DND-41 (cell line): Measurements from ENCODE around the gene TBL1XR1.

ENCODE experiments used
- EZH2 ChIP-seq: IDR thresholded peaks from 3 replicates; pipeline ENCODE4 v1.6.1; 2012; ENCODE audit warnings: borderline replicate concordance, low read depth, mild to moderate bottlenecking, moderate library complexity, low read length, inconsistent platforms; ENCODE audit not compliant: severe bottlenecking
- TF ChIP-seq, protein P1 (sequence below): IDR thresholded peaks from 2 replicates; pipeline ENCODE4 v1.5.1; 2012; ENCODE audit warnings: borderline replicate concordance, low read length, moderate library complexity, mild to moderate bottlenecking; ENCODE audit not compliant: poor library complexity, severe bottlenecking; ENCODE audit errors: extremely low read depth

DNA sequence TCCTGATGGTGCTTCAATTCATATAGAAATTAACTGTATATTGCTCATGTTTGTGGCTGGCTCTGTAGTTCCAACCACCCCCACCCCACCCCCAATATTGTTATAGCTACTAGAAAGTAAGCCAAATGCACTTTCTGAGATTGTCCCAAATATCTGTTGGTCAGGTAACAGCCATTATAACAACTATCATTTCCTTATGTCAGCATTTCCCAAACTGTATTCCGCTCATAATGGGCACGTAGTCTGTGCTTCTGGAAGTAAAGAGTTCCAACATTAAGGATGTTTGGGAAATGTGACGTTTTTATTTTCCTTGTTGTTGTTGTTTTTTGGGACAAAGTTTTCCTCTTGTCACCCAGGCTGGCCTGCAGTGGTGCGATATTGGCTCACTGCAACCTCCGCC lies 12.2 kb upstream of the TBL1XR1 start:
- TF ChIP-seq, protein P1, sequence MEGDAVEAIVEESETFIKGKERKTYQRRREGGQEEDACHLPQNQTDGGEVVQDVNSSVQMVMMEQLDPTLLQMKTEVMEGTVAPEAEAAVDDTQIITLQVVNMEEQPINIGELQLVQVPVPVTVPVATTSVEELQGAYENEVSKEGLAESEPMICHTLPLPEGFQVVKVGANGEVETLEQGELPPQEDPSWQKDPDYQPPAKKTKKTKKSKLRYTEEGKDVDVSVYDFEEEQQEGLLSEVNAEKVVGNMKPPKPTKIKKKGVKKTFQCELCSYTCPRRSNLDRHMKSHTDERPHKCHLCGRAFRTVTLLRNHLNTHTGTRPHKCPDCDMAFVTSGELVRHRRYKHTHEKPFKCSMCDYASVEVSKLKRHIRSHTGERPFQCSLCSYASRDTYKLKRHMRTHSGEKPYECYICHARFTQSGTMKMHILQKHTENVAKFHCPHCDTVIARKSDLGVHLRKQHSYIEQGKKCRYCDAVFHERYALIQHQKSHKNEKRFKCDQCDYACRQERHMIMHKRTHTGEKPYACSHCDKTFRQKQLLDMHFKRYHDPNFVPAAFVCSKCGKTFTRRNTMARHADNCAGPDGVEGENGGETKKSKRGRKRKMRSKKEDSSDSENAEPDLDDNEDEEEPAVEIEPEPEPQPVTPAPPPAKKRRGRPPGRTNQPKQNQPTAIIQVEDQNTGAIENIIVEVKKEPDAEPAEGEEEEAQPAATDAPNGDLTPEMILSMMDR = no peak
- TF ChIP-seq EZH2 = no peak
